Measurements from ENCODE around the gene KLK10.
"Not testable (repeated sequence)": the region's sequence is repeated elsewhere in the genome, so short reads cannot be mapped to it uniquely, and the experiment has no call there.

KLK10 gene

GRCh38 chr19:50994129-50994528 is 25.4 kb downstream of the KLK10 start:
- TF ChIP-seq, protein P1, sequence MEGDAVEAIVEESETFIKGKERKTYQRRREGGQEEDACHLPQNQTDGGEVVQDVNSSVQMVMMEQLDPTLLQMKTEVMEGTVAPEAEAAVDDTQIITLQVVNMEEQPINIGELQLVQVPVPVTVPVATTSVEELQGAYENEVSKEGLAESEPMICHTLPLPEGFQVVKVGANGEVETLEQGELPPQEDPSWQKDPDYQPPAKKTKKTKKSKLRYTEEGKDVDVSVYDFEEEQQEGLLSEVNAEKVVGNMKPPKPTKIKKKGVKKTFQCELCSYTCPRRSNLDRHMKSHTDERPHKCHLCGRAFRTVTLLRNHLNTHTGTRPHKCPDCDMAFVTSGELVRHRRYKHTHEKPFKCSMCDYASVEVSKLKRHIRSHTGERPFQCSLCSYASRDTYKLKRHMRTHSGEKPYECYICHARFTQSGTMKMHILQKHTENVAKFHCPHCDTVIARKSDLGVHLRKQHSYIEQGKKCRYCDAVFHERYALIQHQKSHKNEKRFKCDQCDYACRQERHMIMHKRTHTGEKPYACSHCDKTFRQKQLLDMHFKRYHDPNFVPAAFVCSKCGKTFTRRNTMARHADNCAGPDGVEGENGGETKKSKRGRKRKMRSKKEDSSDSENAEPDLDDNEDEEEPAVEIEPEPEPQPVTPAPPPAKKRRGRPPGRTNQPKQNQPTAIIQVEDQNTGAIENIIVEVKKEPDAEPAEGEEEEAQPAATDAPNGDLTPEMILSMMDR (IDR thresholded peaks at IDR 0.05; ENCODE audit: low read length) = no peak
- no peak for TF ChIP-seq EZH2 (IDR thresholded peaks at IDR 0.05; ENCODE audit: borderline replicate concordance, low read length)
- H4K20me1 ChIP-seq (ENCODE audit: insufficient read depth, low read length) = no peaks in the 10 kb centered on the region
- no peak overlapping the region for H3K4me2 ChIP-seq (ENCODE audit: low read length)
- H3F3A ChIP-seq (ENCODE audit: insufficient read depth, low read length) = no peaks in the 10 kb centered on the region
- no peaks in the 10 kb centered on the region for H3K9me3 ChIP-seq (ENCODE audit: low read length)
- no peaks in the 10 kb centered on the region for H3K9me2 ChIP-seq (ENCODE audit: low read depth, low read length)
- no peak overlapping the region for H3K4me3 ChIP-seq (ENCODE audit: low read depth, low read length, poor library complexity, severe bottlenecking)
- H2AFZ ChIP-seq (ENCODE audit: low read length) = no peak overlapping the region
- H3K9ac ChIP-seq (ENCODE audit: low read length) = no peak overlapping the region
- no peaks in the 10 kb centered on the region for H3K4me1 ChIP-seq (ENCODE audit: insufficient read depth, low read length, severe bottlenecking)
- no peaks in the 10 kb centered on the region for H3K27me3 ChIP-seq (ENCODE audit: insufficient read depth, low read length)
- no peak overlapping the region for H3K27ac ChIP-seq (ENCODE audit: low read depth, low read length, poor library complexity, severe bottlenecking)
- no peaks in the 10 kb centered on the region for H3K36me3 ChIP-seq (ENCODE audit: insufficient read depth, low read length)
- H3K79me2 ChIP-seq (ENCODE audit: insufficient read depth, low read length) = no peaks in the 10 kb centered on the region

DNA sequence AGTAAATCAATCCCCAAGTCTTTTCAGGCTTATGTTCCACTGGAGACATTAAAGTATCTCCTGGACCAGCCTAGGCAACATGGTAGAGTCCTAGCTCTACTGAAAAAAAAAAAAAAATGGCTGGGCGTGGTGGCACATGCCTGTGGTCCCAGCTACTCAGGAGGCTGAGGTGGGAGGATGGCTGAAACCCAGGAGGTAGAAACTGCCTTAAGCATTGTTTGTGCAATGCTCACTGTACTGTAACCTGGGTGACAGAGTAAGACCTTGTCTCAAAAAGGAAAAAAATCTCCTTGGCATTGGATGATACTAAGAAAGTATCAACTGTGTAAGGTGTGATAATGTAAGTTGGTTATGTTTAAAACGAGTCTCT is 26.9 kb downstream of the KLK10 start:
- TF ChIP-seq EZH2 (IDR thresholded peaks at IDR 0.05; ENCODE audit: borderline replicate concordance, low read length) = no peak
- TF ChIP-seq, protein P1 (IDR thresholded peaks at IDR 0.05; ENCODE audit: low read length) = no peak
- no peak overlapping the region for H3K9ac ChIP-seq (ENCODE audit: low read length)
- H3K4me3 ChIP-seq (ENCODE audit: low read depth, low read length, poor library complexity, severe bottlenecking) = no peak overlapping the region
- H3K27me3 ChIP-seq (ENCODE audit: insufficient read depth, low read length) = no peaks in the 10 kb centered on the region
- no peaks in the 10 kb centered on the region for H3K9me2 ChIP-seq (ENCODE audit: low read depth, low read length)
- no peaks in the 10 kb centered on the region for H3K79me2 ChIP-seq (ENCODE audit: insufficient read depth, low read length)
- no peaks in the 10 kb centered on the region for H3K4me1 ChIP-seq (ENCODE audit: insufficient read depth, low read length, severe bottlenecking)
- H3K4me2 ChIP-seq (ENCODE audit: low read length) = no peak overlapping the region
- H2AFZ ChIP-seq (ENCODE audit: low read length) = no peak overlapping the region
- H3F3A ChIP-seq (ENCODE audit: insufficient read depth, low read length) = no peaks in the 10 kb centered on the region
- no peaks in the 10 kb centered on the region for H3K9me3 ChIP-seq (ENCODE audit: low read length)
- no peaks in the 10 kb centered on the region for H4K20me1 ChIP-seq (ENCODE audit: insufficient read depth, low read length)
- no peaks in the 10 kb centered on the region for H3K36me3 ChIP-seq (ENCODE audit: insufficient read depth, low read length)
- no peak overlapping the region for H3K27ac ChIP-seq (ENCODE audit: low read depth, low read length, poor library complexity, severe bottlenecking)

GRCh38 chr19:50984416-50984815 is 35.1 kb downstream of the KLK10 start:
- H3K27me3 ChIP-seq (ENCODE audit: insufficient read depth, low read length); H3K9ac ChIP-seq (ENCODE audit: low read length); H3K36me3 ChIP-seq (ENCODE audit: insufficient read depth, low read length); H3K79me2 ChIP-seq (ENCODE audit: insufficient read depth, low read length); H3K4me2 ChIP-seq (ENCODE audit: low read length); H2AFZ ChIP-seq (ENCODE audit: low read length); H3F3A ChIP-seq (ENCODE audit: insufficient read depth, low read length); H4K20me1 ChIP-seq (ENCODE audit: insufficient read depth, low read length); H3K9me2 ChIP-seq (ENCODE audit: low read depth, low read length); H3K9me3 ChIP-seq (ENCODE audit: low read length); H3K4me1 ChIP-seq (ENCODE audit: insufficient read depth, low read length, severe bottlenecking); H3K4me3 ChIP-seq (ENCODE audit: low read depth, low read length, poor library complexity, severe bottlenecking); H3K27ac ChIP-seq (ENCODE audit: low read depth, low read length, poor library complexity, severe bottlenecking): not testable (repeated sequence)

DNA sequence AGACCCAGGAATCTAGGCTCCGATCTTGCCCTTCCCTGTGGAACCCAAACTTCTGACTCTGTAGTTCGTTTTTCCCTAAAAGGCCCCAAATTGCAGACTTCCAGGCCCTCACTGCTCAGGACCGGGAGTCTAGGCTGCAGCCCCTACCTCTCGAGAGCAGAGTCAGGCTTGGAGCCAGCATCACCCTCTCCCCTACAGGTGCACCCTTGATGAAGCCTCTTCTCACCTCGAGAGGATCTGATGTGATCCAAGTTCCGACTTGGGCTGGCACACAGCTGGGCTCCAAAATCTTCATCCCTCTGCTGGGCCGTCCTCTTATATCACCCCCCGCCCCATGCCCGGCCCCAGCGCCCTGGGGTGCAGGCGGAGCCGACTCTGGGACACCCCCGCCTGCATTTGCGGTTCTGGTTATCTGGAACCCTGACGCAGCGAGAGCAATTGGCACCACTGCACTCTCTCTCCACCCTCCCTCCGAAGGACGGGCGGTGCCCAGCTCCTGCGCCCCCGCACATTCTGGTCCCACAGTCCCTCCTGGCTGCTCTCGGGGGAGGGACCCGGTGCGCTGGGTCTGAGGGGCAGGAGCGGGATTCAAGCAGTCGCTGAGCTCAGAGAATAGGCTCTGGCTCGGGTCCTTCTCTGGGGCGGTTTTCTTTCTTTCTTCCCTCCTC is 35.8 kb downstream of the KLK10 start, which contains the start of gene KLK7:
KLK7 (minus strand) TSS at position 293 of the 668 bp plus-strand sequence. CDS start 1,518 bp downstream, outside the sequence.
- H3K9ac ChIP-seq (ENCODE audit: low read length) = no peak within 1 kb of the TSS
- no peaks in the 10 kb centered on the region for H3K79me2 ChIP-seq (ENCODE audit: insufficient read depth, low read length)
- no peak within 1 kb of the TSS for H2AFZ ChIP-seq (ENCODE audit: low read length)
- H3K4me3 ChIP-seq (ENCODE audit: low read depth, low read length, poor library complexity, severe bottlenecking) = no peak within 1 kb of the TSS
- TF ChIP-seq EZH2 (IDR thresholded peaks at IDR 0.05; ENCODE audit: borderline replicate concordance, low read length) = no peak
- TF ChIP-seq, protein P1 (IDR thresholded peaks at IDR 0.05; ENCODE audit: low read length) = no peak
- no peaks in the 10 kb centered on the region for H3K9me2 ChIP-seq (ENCODE audit: low read depth, low read length)
- no peak within 1 kb of the TSS for H3K27ac ChIP-seq (ENCODE audit: low read depth, low read length, poor library complexity, severe bottlenecking)
- no peaks in the 10 kb centered on the region for H3K4me1 ChIP-seq (ENCODE audit: insufficient read depth, low read length, severe bottlenecking)
- no peaks in the 10 kb centered on the region for H3K27me3 ChIP-seq (ENCODE audit: insufficient read depth, low read length)
- H4K20me1 ChIP-seq (ENCODE audit: insufficient read depth, low read length) = no peaks in the 10 kb centered on the region
- H3K9me3 ChIP-seq (ENCODE audit: low read length) = no peaks in the 10 kb centered on the region
- H3K4me2 ChIP-seq (ENCODE audit: low read length) = no peak within 1 kb of the TSS
- H3K36me3 ChIP-seq (ENCODE audit: insufficient read depth, low read length) = no peaks in the 10 kb centered on the region
- H3F3A ChIP-seq (ENCODE audit: insufficient read depth, low read length) = no peaks in the 10 kb centered on the region
